Stimulated activated naive CD8-positive, alpha-beta T cell treated with anti-CD3 and anti-CD28 coated beads, Interleukin-15, Interleukin-2, amounts not matched to agents 100 ng/mL and 50 ng/mL, for 24 hours (primary cell): ENCODE measurements around the gene FRMD4B.
"Not testable (repeated sequence)": the region's sequence is repeated elsewhere in the genome, so short reads cannot be mapped to it uniquely, and the experiment has no call there.

Source experiments
- H3K27ac Mint-ChIP-seq: one replicate; pipeline ENCODE4 v1.8.0; 2021; ENCODE audit warnings: mild to moderate bottlenecking, mixed read lengths
- H3K27me3 Mint-ChIP-seq: one replicate; pipeline ENCODE4 v1.8.0; 2021; ENCODE audit warnings: mixed read lengths
- H3K36me3 Mint-ChIP-seq: one replicate; pipeline ENCODE4 v1.8.0; 2021; ENCODE audit warnings: low read depth, mixed read lengths
- H3K4me1 Mint-ChIP-seq: one replicate; pipeline ENCODE4 v1.8.0; 2021; ENCODE audit warnings: low read depth, mixed read lengths
- H3K4me3 Mint-ChIP-seq: one replicate; pipeline ENCODE4 v1.8.0; 2021; ENCODE audit warnings: mild to moderate bottlenecking, mixed read lengths
- H3K9me3 Mint-ChIP-seq: one replicate; pipeline ENCODE4 v1.8.0; 2021; ENCODE audit warnings: mixed read lengths

FRMD4B gene

DNA sequence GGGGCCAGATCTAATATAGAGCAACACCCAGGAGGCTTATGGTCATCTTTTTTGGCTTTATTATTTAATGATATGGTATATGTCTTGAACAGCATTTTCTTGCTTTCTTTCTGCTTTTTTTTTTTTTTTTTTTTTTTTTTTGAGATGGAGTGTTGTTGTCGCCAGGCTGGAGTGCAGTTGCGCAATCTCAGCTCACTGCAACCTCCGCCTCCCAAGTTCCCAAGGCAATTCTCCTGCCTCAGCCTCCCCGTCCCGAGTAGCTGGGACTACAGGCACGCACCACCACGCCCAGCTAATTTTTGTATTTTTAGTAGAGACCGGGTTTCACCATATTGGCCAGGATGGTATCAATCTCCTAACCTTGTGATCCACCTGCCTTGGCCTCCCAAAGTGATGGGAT, 108.5 kb downstream of the FRMD4B start:
- not testable (repeated sequence) for H3K27me3 Mint-ChIP-seq, H3K4me3 Mint-ChIP-seq, H3K9me3 Mint-ChIP-seq, H3K27ac Mint-ChIP-seq, H3K36me3 Mint-ChIP-seq
- peaks cover 23% of the 10 kb centered on the region for H3K4me1 Mint-ChIP-seq

DNA sequence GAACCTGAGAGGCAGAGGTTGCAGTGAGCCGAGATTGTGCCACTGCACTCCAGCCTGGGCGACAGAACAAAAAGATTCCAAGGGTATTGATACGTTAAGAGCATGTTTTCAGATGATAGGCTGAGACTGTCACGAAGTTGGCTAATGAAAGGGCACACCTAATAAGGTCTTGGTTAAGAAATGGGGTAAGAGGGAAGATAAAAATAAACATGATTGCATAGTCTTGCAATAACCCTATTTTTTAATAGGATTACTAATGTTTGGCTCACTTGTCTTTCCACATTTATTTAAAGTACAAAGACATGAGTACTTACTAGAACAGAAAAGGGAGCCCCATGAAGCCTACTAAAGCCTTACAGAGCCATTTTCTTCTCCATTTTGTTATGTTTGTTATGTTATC, 109.0 kb downstream of the FRMD4B start:
- Mint-ChIP-seq H3K27me3 (no peaks in the 10 kb centered on the region), H3K9me3 (no peaks in the 10 kb centered on the region), H3K4me3 (no peak overlapping the region), H3K4me1 (peaks cover 18% of the 10 kb centered on the region), H3K27ac (no peak overlapping the region), H3K36me3 (no peaks in the 10 kb centered on the region)

DNA sequence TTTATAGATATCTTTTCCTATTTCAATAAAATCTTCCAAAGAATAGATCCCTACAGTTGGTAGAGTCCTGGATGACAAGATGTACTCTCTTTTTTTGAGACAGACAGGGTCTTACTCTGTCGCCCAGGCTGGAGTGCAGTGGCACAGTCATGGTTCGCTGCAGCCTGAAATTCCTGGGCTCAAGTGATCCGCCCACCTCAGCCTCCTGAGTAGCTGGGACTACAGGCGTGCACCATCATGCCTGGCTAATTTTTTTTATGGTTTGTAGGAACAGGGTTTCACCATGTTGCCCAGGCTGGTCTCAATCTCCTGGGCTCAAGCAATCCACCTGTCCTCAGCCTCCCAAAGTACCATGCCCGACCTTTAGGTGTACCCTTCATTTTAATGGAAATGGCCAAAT, 109.7 kb downstream of the FRMD4B start:
- H3K27me3 Mint-ChIP-seq, H3K4me3 Mint-ChIP-seq, H3K36me3 Mint-ChIP-seq, H3K27ac Mint-ChIP-seq, H3K9me3 Mint-ChIP-seq: not testable (repeated sequence)
- H3K4me1 Mint-ChIP-seq, result peaks cover 15% of the 10 kb centered on the region

DNA sequence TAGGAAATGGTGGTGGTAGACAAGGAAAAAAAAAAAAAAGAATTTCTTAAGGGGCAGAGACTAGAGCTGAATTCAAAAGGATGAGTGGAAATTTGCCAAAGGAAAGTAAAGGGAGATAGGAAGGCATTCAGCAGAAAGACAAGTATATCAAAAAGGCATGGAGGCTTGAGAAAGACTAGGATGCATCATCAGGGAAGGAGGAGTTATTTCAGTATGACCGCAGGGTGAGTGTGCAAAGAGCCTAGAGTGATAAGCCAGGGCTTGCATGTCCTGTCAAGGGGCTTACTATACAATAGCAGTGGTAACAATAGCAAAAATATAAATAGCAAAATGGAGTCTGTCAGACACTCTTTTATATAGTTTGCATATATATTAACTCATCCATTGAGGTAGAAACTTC, 112.0 kb downstream of the FRMD4B start:
- Mint-ChIP-seq H3K4me1 (no peaks in the 10 kb centered on the region), H3K36me3 (no peaks in the 10 kb centered on the region), H3K27me3 (no peaks in the 10 kb centered on the region), H3K27ac (no peak overlapping the region), H3K4me3 (no peak overlapping the region), H3K9me3 (no peaks in the 10 kb centered on the region)

DNA sequence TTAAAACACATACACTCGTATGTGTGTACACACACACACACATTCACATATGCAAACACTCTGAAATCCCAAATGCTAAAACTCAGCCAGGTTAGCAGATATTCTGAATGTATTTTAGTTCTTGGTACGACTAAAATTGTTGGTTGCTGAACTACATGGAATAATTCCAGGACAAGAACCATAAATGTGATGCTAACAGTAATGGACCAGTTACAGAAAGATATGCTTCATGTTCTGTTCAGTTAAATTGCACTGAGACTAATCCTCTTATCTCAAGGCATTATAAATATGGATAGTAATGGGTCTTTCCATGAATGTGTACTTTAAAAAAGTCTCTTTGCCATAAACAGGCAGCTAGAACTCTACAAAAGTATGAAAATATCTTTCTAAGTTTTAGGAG, 113.3 kb downstream of the FRMD4B start:
- H3K27ac Mint-ChIP-seq, result no peak overlapping the region
- H3K27me3 Mint-ChIP-seq, result no peaks in the 10 kb centered on the region
- no peaks in the 10 kb centered on the region for H3K9me3 Mint-ChIP-seq
- H3K4me3 Mint-ChIP-seq, result no peak overlapping the region
- H3K4me1 Mint-ChIP-seq, result no peaks in the 10 kb centered on the region
- no peaks in the 10 kb centered on the region for H3K36me3 Mint-ChIP-seq

DNA sequence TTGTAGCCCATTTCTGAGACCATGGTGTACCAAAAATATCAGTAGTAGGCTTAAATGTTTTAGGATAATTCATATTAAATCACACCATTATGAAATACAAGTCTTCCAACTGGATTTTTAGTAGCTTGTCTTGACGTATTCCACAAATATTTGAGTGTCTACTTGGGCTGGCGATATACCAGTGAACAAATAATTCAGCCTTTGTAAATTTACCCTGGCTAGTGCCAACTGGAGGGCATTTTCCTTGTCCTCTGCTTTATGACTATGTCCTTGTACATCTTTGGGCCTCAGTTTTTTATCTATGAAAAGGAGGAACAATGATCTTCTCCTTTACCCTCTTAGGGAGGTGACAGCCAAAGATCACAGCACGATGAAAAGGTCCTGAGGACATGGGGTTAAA, 114.8 kb downstream of the FRMD4B start:
- Mint-ChIP-seq H3K36me3 (no peaks in the 10 kb centered on the region), H3K4me1 (no peaks in the 10 kb centered on the region), H3K4me3 (no peak overlapping the region), H3K9me3 (no peaks in the 10 kb centered on the region), H3K27ac (no peak overlapping the region), H3K27me3 (no peaks in the 10 kb centered on the region)

DNA sequence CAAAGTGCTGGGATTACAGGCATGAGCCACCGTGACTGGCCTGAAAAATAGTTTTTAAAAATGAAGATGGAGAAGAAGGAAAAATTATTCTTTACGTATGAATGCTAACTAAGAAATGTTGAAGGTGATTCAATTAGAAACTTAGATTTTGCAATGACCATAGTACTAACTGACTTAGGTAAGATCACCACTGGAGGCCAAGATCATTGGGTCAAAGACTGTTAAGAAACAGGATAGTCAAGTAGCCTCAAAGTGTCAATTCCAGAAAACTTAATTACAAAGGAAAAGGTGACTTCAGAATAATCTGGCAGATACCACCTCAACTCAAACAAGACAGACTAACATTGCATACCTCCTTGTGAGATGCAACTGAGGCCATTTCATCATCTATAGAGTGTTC, 119.3 kb downstream of the FRMD4B start:
- no peak overlapping the region for H3K4me3 Mint-ChIP-seq
- no peak overlapping the region for H3K27ac Mint-ChIP-seq
- no peaks in the 10 kb centered on the region for H3K27me3 Mint-ChIP-seq
- no peaks in the 10 kb centered on the region for H3K36me3 Mint-ChIP-seq
- no peaks in the 10 kb centered on the region for H3K4me1 Mint-ChIP-seq
- no peaks in the 10 kb centered on the region for H3K9me3 Mint-ChIP-seq

DNA sequence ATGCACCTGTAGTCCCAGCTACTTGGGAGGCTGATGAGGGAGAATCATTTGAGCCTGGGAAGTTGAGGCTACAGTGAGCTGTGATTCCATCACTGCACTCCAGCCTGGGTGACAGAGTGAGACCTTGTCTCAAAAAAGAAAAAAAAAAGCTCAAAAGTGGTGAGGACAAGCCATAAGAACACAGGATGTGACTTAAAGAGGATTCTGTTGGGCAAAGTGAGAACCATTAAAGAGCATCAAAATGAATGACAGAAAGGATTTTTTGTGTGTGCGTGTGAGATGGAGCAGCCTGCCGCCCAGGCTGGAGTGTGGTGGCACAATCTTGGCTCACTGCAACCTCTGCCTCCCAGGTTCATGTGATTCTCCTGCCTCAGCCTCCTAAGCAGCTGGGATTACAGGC, 119.8 kb downstream of the FRMD4B start:
- not testable (repeated sequence) for H3K9me3 Mint-ChIP-seq, H3K36me3 Mint-ChIP-seq, H3K4me3 Mint-ChIP-seq, H3K27me3 Mint-ChIP-seq, H3K4me1 Mint-ChIP-seq, H3K27ac Mint-ChIP-seq

DNA sequence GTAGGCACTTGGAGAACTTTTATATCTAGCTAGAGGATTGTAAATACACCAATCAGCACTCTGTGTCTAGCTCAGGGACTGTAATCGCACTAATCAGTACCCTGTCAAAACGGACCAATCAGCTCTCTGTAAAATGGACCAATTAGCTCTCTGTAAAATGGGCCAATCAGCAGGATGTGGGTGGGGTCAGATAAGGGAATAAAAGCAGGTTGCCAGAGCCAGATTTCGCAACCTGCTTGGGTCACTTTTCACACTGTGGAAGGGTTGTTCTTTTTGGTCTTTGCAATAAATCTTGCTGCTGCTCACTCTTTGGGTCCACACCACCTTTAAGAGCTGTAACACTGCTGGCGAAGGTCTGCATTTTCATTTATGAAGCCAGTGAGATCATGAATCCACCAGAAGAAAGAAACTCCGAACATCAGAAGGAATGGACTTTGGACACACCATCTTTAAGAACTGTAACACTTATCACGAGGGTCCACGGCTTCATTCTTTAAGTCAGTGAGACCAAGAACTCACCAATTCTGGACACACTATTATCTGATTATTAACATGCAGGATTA, 125.0 kb downstream of the FRMD4B start:
- not testable (repeated sequence) for H3K4me3 Mint-ChIP-seq, H3K27ac Mint-ChIP-seq, H3K27me3 Mint-ChIP-seq, H3K36me3 Mint-ChIP-seq, H3K9me3 Mint-ChIP-seq, H3K4me1 Mint-ChIP-seq

DNA sequence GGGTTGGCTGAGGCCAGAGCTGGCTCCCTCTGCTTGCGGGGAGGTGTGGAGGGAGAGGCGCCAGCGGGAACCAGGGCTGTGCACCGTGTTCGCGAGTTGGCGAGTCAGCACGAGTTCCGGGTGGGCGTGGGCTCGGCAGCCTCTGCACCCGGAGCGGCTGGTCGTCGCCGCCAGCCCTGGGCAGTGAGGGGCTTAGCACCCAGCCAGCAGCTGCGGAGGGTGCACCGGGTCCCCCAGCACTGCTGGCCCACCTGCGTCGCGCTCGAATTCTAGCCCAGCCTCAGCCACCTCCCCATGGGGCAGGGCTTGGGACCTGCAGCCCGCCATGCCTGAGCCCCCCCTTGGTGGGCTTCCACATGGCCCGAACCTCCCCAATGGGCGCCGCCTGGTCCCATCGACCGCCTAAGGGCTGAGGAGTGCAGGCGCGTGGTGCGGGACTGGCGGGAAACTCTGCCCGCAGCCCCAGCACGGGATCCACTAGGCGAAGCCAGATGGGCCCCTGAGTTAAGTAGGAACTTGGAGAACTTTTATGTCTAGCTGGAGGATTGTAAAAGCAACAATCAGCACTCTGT, 125.6 kb downstream of the FRMD4B start:
- H3K4me1 Mint-ChIP-seq, result no peaks in the 10 kb centered on the region
- no peak overlapping the region for H3K27ac Mint-ChIP-seq
- H3K4me3 Mint-ChIP-seq, result no peak overlapping the region
- no peaks in the 10 kb centered on the region for H3K9me3 Mint-ChIP-seq
- H3K27me3 Mint-ChIP-seq, result no peaks in the 10 kb centered on the region
- no peaks in the 10 kb centered on the region for H3K36me3 Mint-ChIP-seq

DNA sequence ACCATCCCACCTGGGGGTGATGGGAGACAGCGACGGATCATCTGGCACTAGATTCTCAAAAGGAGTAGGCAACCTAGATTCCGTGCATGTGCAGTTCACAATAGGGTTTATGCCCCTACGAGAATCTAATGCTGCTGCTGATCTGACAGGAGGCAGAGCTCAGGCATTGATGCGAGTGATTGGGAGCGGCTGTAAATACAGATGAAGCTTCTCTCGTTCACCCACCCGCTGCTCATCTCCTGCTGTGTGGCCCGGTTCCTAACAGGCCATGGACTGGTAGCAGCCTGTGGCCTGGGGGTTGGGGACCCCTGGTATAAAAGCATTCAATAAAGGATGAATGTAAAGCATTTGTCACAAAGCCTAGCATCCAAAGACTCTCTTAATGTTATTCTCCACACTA, 126.8 kb downstream of the FRMD4B start:
- Mint-ChIP-seq H3K27me3 (peaks cover 4% of the 10 kb centered on the region), H3K9me3 (no peaks in the 10 kb centered on the region), H3K4me1 (no peaks in the 10 kb centered on the region), H3K4me3 (no peak overlapping the region), H3K36me3 (no peaks in the 10 kb centered on the region), H3K27ac (no peak overlapping the region)

DNA sequence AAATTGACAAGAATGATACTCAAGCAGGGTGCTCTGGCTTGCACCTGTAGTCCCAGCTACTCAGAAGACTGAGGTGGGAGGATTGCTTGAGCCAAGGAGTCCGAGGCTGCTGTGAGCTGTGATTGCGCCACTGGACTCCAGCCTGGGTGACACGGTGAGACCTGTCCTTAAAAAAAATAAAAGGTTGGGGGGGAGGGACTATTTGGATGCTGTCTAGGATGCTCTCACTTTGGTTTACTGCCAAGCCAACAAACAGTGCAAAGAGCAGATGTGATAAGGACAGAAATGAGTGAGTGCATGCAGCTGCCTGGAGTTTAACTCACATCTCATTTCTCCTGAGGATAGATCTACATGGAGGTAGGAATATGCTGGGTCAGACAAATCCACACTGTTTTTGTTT, 130.0 kb downstream of the FRMD4B start:
- Mint-ChIP-seq H3K36me3 (no peaks in the 10 kb centered on the region), H3K27me3 (peaks cover 4% of the 10 kb centered on the region), H3K4me3 (no peak overlapping the region), H3K9me3 (no peaks in the 10 kb centered on the region), H3K4me1 (no peaks in the 10 kb centered on the region), H3K27ac (no peak overlapping the region)

DNA sequence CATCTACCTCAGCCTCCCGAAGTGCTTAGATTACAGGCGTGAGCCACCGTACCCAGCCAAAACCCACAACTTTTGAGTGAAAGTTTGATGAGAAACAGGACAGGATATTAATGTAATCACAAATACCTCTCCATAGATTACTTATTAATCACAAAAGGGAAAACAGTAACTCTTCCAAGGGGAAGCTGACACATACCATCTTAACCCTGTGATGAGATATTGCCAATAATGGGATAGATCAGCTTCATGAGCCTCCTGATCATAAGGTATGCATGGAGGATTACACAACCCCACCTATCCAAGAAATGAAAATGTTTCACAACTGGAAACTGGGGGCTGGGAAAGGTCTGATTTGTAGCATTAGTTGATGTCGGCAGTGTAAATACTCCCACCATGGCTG, 131.5 kb downstream of the FRMD4B start:
- Mint-ChIP-seq H3K27ac (no peak overlapping the region), H3K27me3 (peaks cover 4% of the 10 kb centered on the region), H3K4me3 (no peak overlapping the region), H3K4me1 (peaks cover 4% of the 10 kb centered on the region), H3K36me3 (no peaks in the 10 kb centered on the region), H3K9me3 (no peaks in the 10 kb centered on the region)

DNA sequence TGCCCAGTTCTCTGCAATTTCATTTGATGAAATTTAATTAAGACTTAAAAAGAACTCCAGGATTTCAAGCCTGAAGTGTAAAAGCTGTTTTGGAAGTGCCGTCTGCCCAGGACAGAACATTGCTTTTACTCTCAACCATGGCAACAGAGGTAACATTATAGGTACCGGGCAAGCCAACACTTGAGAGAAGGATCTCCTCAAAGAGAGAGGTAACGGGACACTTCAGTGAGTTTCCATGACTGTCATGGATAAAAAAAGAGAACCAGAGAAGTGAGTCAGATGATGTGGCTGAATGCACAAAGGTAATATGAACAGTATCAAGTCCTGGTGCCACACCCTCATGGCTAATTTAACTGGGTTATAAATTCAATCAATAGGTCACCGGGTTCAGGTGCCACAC, 133.3 kb downstream of the FRMD4B start:
- H3K4me1 Mint-ChIP-seq, result peaks cover 4% of the 10 kb centered on the region
- H3K9me3 Mint-ChIP-seq, result no peaks in the 10 kb centered on the region
- H3K4me3 Mint-ChIP-seq, result no peak overlapping the region
- H3K36me3 Mint-ChIP-seq, result no peaks in the 10 kb centered on the region
- no peak overlapping the region for H3K27ac Mint-ChIP-seq
- peaks cover 4% of the 10 kb centered on the region for H3K27me3 Mint-ChIP-seq

DNA sequence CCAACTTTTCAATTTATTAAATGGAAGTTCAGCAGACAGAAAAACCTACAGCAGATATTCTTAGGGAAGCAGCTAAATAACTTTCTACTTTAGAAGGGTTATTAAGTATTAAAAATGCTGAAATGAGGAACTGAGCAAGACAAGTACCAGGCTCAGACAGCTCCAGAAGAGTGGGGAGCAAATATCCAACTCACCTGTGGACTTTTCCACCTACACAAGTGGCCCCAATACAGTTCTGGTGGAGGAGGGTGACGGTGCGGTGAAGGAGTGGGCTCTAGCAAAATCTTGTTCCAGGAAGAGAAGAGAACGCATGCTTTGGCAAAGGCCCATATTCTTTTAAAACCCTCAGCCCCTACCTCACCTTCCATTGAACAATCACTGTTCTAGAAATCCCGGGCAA, 133.7 kb downstream of the FRMD4B start:
- no peak overlapping the region for H3K4me3 Mint-ChIP-seq
- H3K9me3 Mint-ChIP-seq, result no peaks in the 10 kb centered on the region
- H3K4me1 Mint-ChIP-seq, result peaks cover 4% of the 10 kb centered on the region
- H3K27ac Mint-ChIP-seq, result no peak overlapping the region
- peaks cover 4% of the 10 kb centered on the region for H3K27me3 Mint-ChIP-seq
- H3K36me3 Mint-ChIP-seq, result no peaks in the 10 kb centered on the region

DNA sequence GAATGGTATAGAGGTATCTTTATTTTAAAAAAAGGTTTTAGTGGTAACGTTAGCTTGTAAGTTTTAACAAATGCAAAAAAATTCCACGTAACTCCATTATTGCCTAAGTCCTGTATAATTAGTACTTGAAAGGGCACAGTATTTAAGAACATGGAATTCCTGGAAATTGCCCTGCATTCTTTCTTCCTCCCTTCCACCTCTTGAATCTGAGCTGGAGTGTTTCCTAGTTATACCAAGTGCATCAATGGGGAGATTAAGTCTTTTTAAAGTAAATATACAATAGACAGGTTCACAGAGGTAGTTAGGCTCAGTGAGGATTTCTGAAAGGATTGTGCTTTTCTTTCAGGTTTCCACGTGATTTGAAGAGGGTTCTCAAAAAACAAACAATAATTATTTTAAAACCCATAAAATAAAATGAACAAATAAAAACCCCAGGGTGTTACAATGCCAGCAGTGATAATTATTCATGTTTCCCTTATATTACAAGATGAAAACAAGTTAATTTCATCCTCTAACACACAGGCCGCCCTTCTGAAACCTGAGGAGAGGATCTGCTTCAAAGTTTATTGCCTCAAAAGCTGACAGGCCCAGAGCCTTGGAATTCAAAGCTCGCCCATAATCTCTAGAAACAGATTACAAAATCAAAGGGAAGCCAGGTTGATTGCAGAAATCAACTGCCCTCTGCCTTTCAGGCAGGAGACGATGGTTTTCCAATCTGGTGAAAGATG, 134.6 kb downstream of the FRMD4B start:
- Mint-ChIP-seq H3K9me3 (no peaks in the 10 kb centered on the region), H3K27ac (no peak overlapping the region), H3K4me1 (peaks cover 4% of the 10 kb centered on the region), H3K4me3 (no peak overlapping the region), H3K27me3 (peaks cover 4% of the 10 kb centered on the region), H3K36me3 (no peaks in the 10 kb centered on the region)
